ENCODE results near the gene SHISA7.

DNA sequence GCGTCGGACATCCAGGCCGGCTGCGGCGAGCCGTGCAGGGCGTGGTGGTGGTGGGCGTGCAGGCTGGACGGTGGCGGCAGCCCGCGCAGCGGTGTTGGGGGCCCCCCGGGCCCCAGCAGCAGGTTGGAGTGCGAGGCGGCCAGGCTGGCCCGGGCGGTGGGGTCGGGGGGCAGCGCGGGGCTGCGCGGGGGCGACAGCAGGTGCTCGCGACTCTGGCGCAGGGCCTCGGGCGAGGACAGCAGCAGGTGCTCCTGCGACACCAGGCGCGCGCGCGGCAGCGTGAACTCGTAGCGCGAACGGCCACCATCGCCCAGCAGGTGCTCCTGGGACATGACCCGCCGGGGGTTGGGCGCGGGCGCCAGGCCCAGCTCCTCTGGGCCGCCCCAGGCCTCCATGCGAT is 9.8 kb downstream of the SHISA7 start:
- TF ChIP-seq TOX (CRISPR knock-in tag; IDR thresholded peaks at IDR 0.05; ENCODE audit: borderline replicate concordance) (no peak), ARNTL (CRISPR knock-in tag; IDR thresholded peaks at IDR 0.05; ENCODE audit: borderline replicate concordance, low read depth) (no peak), CSDC2 (CRISPR knock-in tag; IDR thresholded peaks at IDR 0.05) (no peak), ISL1 (CRISPR knock-in tag; IDR thresholded peaks at IDR 0.05) (no peak)
